Smooth muscle cell (in vitro differentiated cells): ENCODE results near the gene WASF1. TPM values are rescaled to one million over a fixed set of nuclear protein-coding genes. Genes with fewer than 3 reads are reported as not detected.
A peak's percentile ranks its signal among the peaks of the same experiment; 100 is the strongest.

Experiments
- DNase-seq: peaks from one replicate; lab custom pipeline; 2025; ENCODE audit not compliant: unreplicated experiment; lab: John Stamatoyannopoulos, UW
- H2AFZ ChIP-seq: fragments of 200-600 bp; sonication (generic); 2 replicates; pipeline ENCODE4 v1.6.0; 2016; ENCODE audit warnings: antibody characterized with exemption, low read depth, mild to moderate bottlenecking
- H3F3A ChIP-seq: fragments of 200-600 bp; sonication (generic); 2 replicates; pipeline ENCODE4 v1.6.0; 2017; ENCODE audit warnings: antibody characterized with exemption, low read depth
- H3K27ac ChIP-seq: fragments of 200-600 bp; sonication (generic); 2 replicates; pipeline ENCODE4 v1.5.1; 2016; ENCODE audit warnings: low read depth, mild to moderate bottlenecking
- H3K27me3 ChIP-seq: fragments of 200-600 bp; sonication (generic); 2 replicates; pipeline ENCODE4 v1.6.1; 2016; ENCODE audit warnings: low read depth, mild to moderate bottlenecking
- H3K36me3 ChIP-seq: fragments of 200-600 bp; sonication (generic); 2 replicates; pipeline ENCODE4 v1.5.1; 2016; ENCODE audit warnings: low read depth
- H3K4me1 ChIP-seq: fragments of 200-600 bp; sonication (generic); 2 replicates; pipeline ENCODE4 v1.5.1; 2016; ENCODE audit warnings: low read depth
- H3K4me2 ChIP-seq: fragments of 200-600 bp; sonication (generic); 2 replicates; pipeline ENCODE4 v1.6.0; 2016; ENCODE audit warnings: mild to moderate bottlenecking
- H3K4me3 ChIP-seq: fragments of 200-600 bp; sonication (generic); 2 replicates; pipeline ENCODE4 v1.5.1; 2016; ENCODE audit warnings: mild to moderate bottlenecking
- H3K79me2 ChIP-seq: fragments of 200-600 bp; sonication (generic); 2 replicates; pipeline ENCODE4 v1.6.0; 2016; ENCODE audit warnings: low read depth, mild to moderate bottlenecking
- H3K9ac ChIP-seq: fragments of 200-600 bp; sonication (generic); 2 replicates; pipeline ENCODE4 v1.6.0; 2016; ENCODE audit warnings: low read depth
- H3K9me3 ChIP-seq: fragments of 200-600 bp; sonication (generic); replicated peaks from 2 replicates; pipeline ENCODE4 v1.5.1; 2016; ENCODE audit warnings: low read depth
- H4K20me1 ChIP-seq: fragments of 200-600 bp; sonication (generic); 2 replicates; pipeline ENCODE4 v1.6.0; 2016; ENCODE audit warnings: low read depth
- CTCF ChIP-seq: fragments of 200-600 bp; sonication (generic); IDR thresholded peaks from 2 replicates; pipeline ENCODE4 v1.5.1; 2017; ENCODE audit warnings: borderline replicate concordance, mild to moderate bottlenecking, antibody characterized with exemption; ENCODE audit not compliant: insufficient read depth, poor library complexity, severe bottlenecking
- WGBS: methylation state at CpG from one replicate; pipeline ENCODE4 v1.1.7; 2016; ENCODE audit warnings: low lambda C conversion rate; 5-methylcytosine and 5-hydroxymethylcytosine counted together
- polyA plus RNA-seq: library from polyadenylated mRNA; unstranded; fragments of >200 nt; fragmentation: Nextera tagmentation; extraction: Ambion mirVana; gene quantifications from 2 replicates; pipeline ENCODE4 v1.2.1, GENCODE V29; 2016
- total RNA-seq: library from RNA; depleted of rRNA; stranded (reverse); fragments of >200 nt; gene quantifications from 2 replicates; pipeline ENCODE4 v1.2.3, GENCODE V29; 2014

Gene WASF1
- total and polyA plus RNA-seq, 2 experiments from 2014 or later: 16.9 to 26.5 TPM

GRCh38 chr6:110181131-110182030 is 1.9 kb upstream of the WASF1 start:
- H3F3A ChIP-seq: no peaks in the 10 kb centered on the region
- H3K4me2 ChIP-seq: peak overlapping the region; percentile 95
- no peak for TF ChIP-seq CTCF
- 74% methylated on average over 6 of the region's 6 CpGs for WGBS
- H3K27ac ChIP-seq: no peak overlapping the region
- H2AFZ ChIP-seq: peak overlapping the region; percentile 97
- H3K36me3 ChIP-seq: no peaks in the 10 kb centered on the region
- no peak for DNase-seq
- peaks cover 66% of the 10 kb centered on the region for H4K20me1 ChIP-seq
- peak overlapping the region; percentile 90 for H3K9ac ChIP-seq
- peak overlapping the region; percentile 89 for H3K4me3 ChIP-seq
- H3K4me1 ChIP-seq: peaks cover 32% of the 10 kb centered on the region
- no peaks in the 10 kb centered on the region for H3K27me3 ChIP-seq
- no peaks in the 10 kb centered on the region for H3K9me3 ChIP-seq
- peaks cover 79% of the 10 kb centered on the region for H3K79me2 ChIP-seq

GRCh38 chr6:110180228-110181008 is 948 bp upstream of the WASF1 start, which contains the start of gene CDC40:
Gene CDC40, plus strand, starts transcription at chr6:110180427. Its CDS starts 18 bp downstream, at chr6:110180445.
- H2AFZ ChIP-seq: peak within 1 kb of the TSS; percentile 97
- peak within 1 kb of the TSS; percentile 89 for H3K27ac ChIP-seq
- no peaks in the 10 kb centered on the region for H3K36me3 ChIP-seq
- no peaks in the 10 kb centered on the region for H3F3A ChIP-seq
- no peak for TF ChIP-seq CTCF
- peaks cover 79% of the 10 kb centered on the region for H3K79me2 ChIP-seq
- H3K4me2 ChIP-seq: peak within 1 kb of the TSS; percentile 95
- DNase-seq: peak; percentile 9
- peaks cover 32% of the 10 kb centered on the region for H3K4me1 ChIP-seq
- 2% methylated on average over 28 of the region's 28 CpGs for WGBS
- H4K20me1 ChIP-seq: peaks cover 59% of the 10 kb centered on the region
- H3K4me3 ChIP-seq: peak within 1 kb of the TSS; percentile 89
- H3K9me3 ChIP-seq: no peaks in the 10 kb centered on the region
- H3K9ac ChIP-seq: peak within 1 kb of the TSS; percentile 91
- H3K27me3 ChIP-seq: no peaks in the 10 kb centered on the region

GRCh38 chr6:110178626-110179405 is 654 bp downstream of the WASF1 start:
- Histone ChIP-seq H2AFZ (peak overlapping the region; percentile 97), H3K4me3 (peak overlapping the region; percentile 89), H4K20me1 (peaks cover 62% of the 10 kb centered on the region), H3F3A (no peaks in the 10 kb centered on the region), H3K9ac (peak overlapping the region; percentile 91), H3K27ac (peak overlapping the region; percentile 89), H3K36me3 (no peaks in the 10 kb centered on the region), H3K4me2 (peak overlapping the region; percentile 95), H3K9me3 (no peaks in the 10 kb centered on the region), H3K4me1 (peaks cover 32% of the 10 kb centered on the region), H3K79me2 (peaks cover 82% of the 10 kb centered on the region), H3K27me3 (no peaks in the 10 kb centered on the region)
- DNase-seq: peak; percentile 35
- TF ChIP-seq CTCF: peak; percentile 39
- WGBS: under 1% methylated on average over 41 of the region's 66 CpGs
